Spleen (tissue), 11 donors: ENCODE measurements around the gene GALNTL6. TPM values are rescaled to one million over a fixed set of nuclear protein-coding genes. Genes with fewer than 3 reads are reported as not detected.

Experiments used
- DNase-seq: peaks from one replicate; pipeline ENCODE4 v3.0.0-alpha.2; 2020
- H3K27ac ChIP-seq, 8 donors: fragments of 200-600 bp; sonication (generic) in 7 of 8; 1 replicate in 4 of 8; 2 replicates in 4 of 8; pipeline versions ENCODE4 v1.5.0 to v1.8.0; 2016 to 2021; ENCODE audit warnings: inconsistent platforms in 4 of 8, mild to moderate bottlenecking in 4 of 8, moderate library complexity in 1 of 8
- H3K27me3 ChIP-seq, 7 donors: fragments of 200-600 bp; sonication (generic) in 6 of 7; replicated peaks in 1 of 7; 1 replicate in 4 of 7; 2 replicates in 3 of 7; pipeline versions ENCODE4 v1.5.0 to v1.8.0; 2016 to 2021; ENCODE audit warnings: inconsistent platforms in 3 of 7, mild to moderate bottlenecking in 1 of 7
- H3K36me3 ChIP-seq, 6 donors: fragments of 200-600 bp; sonication (generic) in 5 of 6; 1 replicate in 4 of 6; 2 replicates in 2 of 6; pipeline versions ENCODE4 v1.5.0 to v1.8.0; 2016 to 2021; ENCODE audit warnings: inconsistent platforms in 2 of 6
- H3K4me1 ChIP-seq, 6 donors: fragments of 200-600 bp; sonication (generic) in 5 of 6; 1 replicate in 3 of 6; 2 replicates in 3 of 6; pipeline versions ENCODE4 v1.5.0 to v1.8.0; 2016 to 2021; ENCODE audit warnings: inconsistent platforms in 3 of 6
- H3K4me3 ChIP-seq, 8 donors: fragments of 200-600 bp; sonication (generic) in 7 of 8; 1 replicate in 4 of 8; 2 replicates in 4 of 8; pipeline versions ENCODE4 v1.5.0 to v1.8.0; 2016 to 2021; ENCODE audit warnings: inconsistent platforms in 4 of 8, mild to moderate bottlenecking in 4 of 8, moderate library complexity in 2 of 8
- H3K9me3 ChIP-seq, 8 donors: fragments of 200-600 bp; sonication (generic) in 7 of 8; 1 replicate in 4 of 8; 2 replicates in 4 of 8; pipeline versions ENCODE4 v1.5.0 to v1.8.0; 2016 to 2021; ENCODE audit warnings: inconsistent platforms in 4 of 8
- CTCF ChIP-seq, 11 experiments: fragments of 200-600 bp in 7 of 11; fragments of 450-650 bp in 4 of 11; sonication (generic) in 4 of 11; IDR thresholded peaks in 8 of 11; conservative IDR thresholded peaks in 3 of 11; 1 replicate in 7 of 11; 2 replicates in 4 of 11; pipeline versions ENCODE4 v1.4.0 to v1.8.0; 2016 to 2021; ENCODE audit warnings: antibody characterized with exemption in 11 of 11, inconsistent platforms in 4 of 11, mild to moderate bottlenecking in 1 of 11
- POLR2A ChIP-seq, 3 donors: fragments of 450-650 bp; IDR thresholded peaks; one replicate each; pipeline ENCODE4 v1.5.1; 2017; ENCODE audit warnings: antibody characterized with exemption in 3 of 3, mild to moderate bottlenecking in 1 of 3
- POLR2AphosphoS5 ChIP-seq, 3 donors: sonication (generic); formaldehyde crosslinking; IDR thresholded peaks; one replicate each; pipeline ENCODE4 v1.5.1; 2017; ENCODE audit warnings: antibody characterized with exemption in 3 of 3
- WGBS, 5 donors: extraction: QIAGEN DNeasy Blood & Tissue Kit in 3 of 5; methylation state at CpG; one replicate each; pipeline versions ENCODE4 v1.1.5 to v1.1.7; 2013 to 2018; 5-methylcytosine and 5-hydroxymethylcytosine counted together
- intact Hi-C: fragments of 100-400 bp; cut with DNase I; formaldehyde crosslinking; loops from one replicate; pipeline ENCODE4 v1.15.0; 2023; ENCODE audit warnings: low total_unique reads
- polyA plus RNA-seq, 3 donors: library from polyadenylated mRNA; stranded (reverse); fragments of 200-250 nt; gene quantifications; one replicate each; pipeline ENCODE4 v1.2.1, GENCODE V29; 2013
- total RNA-seq, 7 donors: library from RNA; depleted of rRNA in 3 of 7; stranded (reverse); fragments of >200 nt in 3 of 7; fragmentation: NEBNext Ultra II Directional in 4 of 7; extraction: Animal tissue kit (Norgen Biotek cat#: 25700) in 4 of 7; gene quantifications; one replicate each; pipeline versions ENCODE4 v1.1.0 to v1.2.1, GENCODE V29; 2016 to 2021
- donor health status: healthy with polysubstance abuse.
- donor health status: DM: no; HTN: no; CAD: no; lungs with moderate emphysema.
- donor health status: DM: no; HTN: no; CAD: no.
- donor health status: Bipolar disorder and iron deficiency.
- donor health status: healthy.
- donor health status: DM: no; HTN: no; CAD: no.
- donor health status: DM: yes; HTN: yes; CAD: no.

GALNTL6 gene
- total and polyA plus RNA-seq, 10 donors: 3.2 to 12.5 (median 7.1) TPM

- WGBS, 5 donors: 89 to 92% (median 91%) methylated on average over 2 of the region's 2 CpGs
- Histone ChIP-seq H3K27ac (peak overlapping the region in 1 of 8 donors; percentile 14), H3K4me3 (no peak overlapping the region), H3K36me3 (no peaks in the 10 kb centered on the region), H3K9me3 (no peaks in the 10 kb centered on the region), H3K27me3 (no peaks in the 10 kb centered on the region), H3K4me1 (no peaks in the 10 kb centered on the region)
- TF ChIP-seq POLR2A (IDR thresholded peaks at IDR 0.05) (no peak), POLR2AphosphoS5 (IDR thresholded peaks at IDR 0.05) (no peak), CTCF (IDR thresholded peaks at IDR 0.05 in 8 of 11, conservative IDR thresholded peaks at IDR 0.05 in 3 of 11) (no peak)
- intact Hi-C loops: no loop called here
- DNase-seq: no peak
Measured at GRCh38 chr4:173052439-173052838, 1239.2 kb downstream of the GALNTL6 start.

GRCh38 chr4:173056271-173056670, 1243.1 kb downstream of the GALNTL6 start:
- Histone ChIP-seq H3K27ac (no peak overlapping the region), H3K4me3 (no peak overlapping the region), H3K4me1 (no peaks in the 10 kb centered on the region), H3K27me3 (no peaks in the 10 kb centered on the region), H3K9me3 (no peaks in the 10 kb centered on the region), H3K36me3 (no peaks in the 10 kb centered on the region)
- no peak for DNase-seq
- intact Hi-C loops: no loop called here
- no peak for TF ChIP-seq POLR2A (IDR thresholded peaks at IDR 0.05)
- no peak for TF ChIP-seq CTCF (IDR thresholded peaks at IDR 0.05 in 8 of 11, conservative IDR thresholded peaks at IDR 0.05 in 3 of 11)
- TF ChIP-seq POLR2AphosphoS5 (IDR thresholded peaks at IDR 0.05): no peak
- WGBS, 5 donors: 83 to 91% (median 90%) methylated on average over 5 of the region's 5 CpGs

- no peak overlapping the region for H3K4me3 ChIP-seq
- WGBS, 5 donors: 85 to 97% (median 92%) methylated on average over 2 of the region's 2 CpGs
- intact Hi-C loops: no loop called here
- TF ChIP-seq POLR2AphosphoS5 (IDR thresholded peaks at IDR 0.05) (no peak), CTCF (IDR thresholded peaks at IDR 0.05 in 8 of 11, conservative IDR thresholded peaks at IDR 0.05 in 3 of 11) (no peak), POLR2A (IDR thresholded peaks at IDR 0.05) (no peak)
- H3K9me3 ChIP-seq: no peaks in the 10 kb centered on the region
- no peaks in the 10 kb centered on the region for H3K36me3 ChIP-seq
- no peak overlapping the region for H3K27ac ChIP-seq
- no peak for DNase-seq
- H3K4me1 ChIP-seq: no peaks in the 10 kb centered on the region
- no peaks in the 10 kb centered on the region for H3K27me3 ChIP-seq
Measured at GRCh38 chr4:173056710-173057109, 1243.5 kb downstream of the GALNTL6 start.

- H3K4me1 ChIP-seq: no peaks in the 10 kb centered on the region
- DNase-seq: no peak
Measured at GRCh38 chr4:173057442-173057841, 1244.2 kb downstream of the GALNTL6 start.

More at GRCh38 chr4:173057442-173057841, 1244.2 kb downstream of the GALNTL6 start:
- no peak for TF ChIP-seq POLR2A (IDR thresholded peaks at IDR 0.05)
- no peak for TF ChIP-seq POLR2AphosphoS5 (IDR thresholded peaks at IDR 0.05)
- TF ChIP-seq CTCF (IDR thresholded peaks at IDR 0.05 in 8 of 11, conservative IDR thresholded peaks at IDR 0.05 in 3 of 11): no peak
- Histone ChIP-seq H3K36me3 (no peaks in the 10 kb centered on the region), H3K27me3 (no peaks in the 10 kb centered on the region), H3K27ac (no peak overlapping the region), H3K4me3 (no peak overlapping the region), H3K9me3 (no peaks in the 10 kb centered on the region)
- WGBS, 5 donors: 62 to 86% (median 76%) methylated on average over 3 of the region's 3 CpGs
- intact Hi-C loops: no loop called here
